ENCODE results near the gene TEDC1. TPM values are rescaled to one million over a fixed set of nuclear protein-coding genes. Genes with fewer than 3 reads are reported as not detected.

The TEDC1 gene
- total RNA-seq (2022; extraction: Qiagen RNA extraction): 26.7 to 41.7 TPM (median 37.6 TPM) in 5 replicates

GRCh38 chr14:105490572-105491365 is at the start of gene TEDC1:
Gene TEDC1 (plus strand): TSS chr14:105491246. CDS start chr14:105491376, 130 bp downstream.

GRCh38 chr14:105474483-105475268 is 16.4 kb upstream of the TEDC1 start, which contains the start of gene CRIP2:
Gene CRIP2 (plus strand): TSS chr14:105474821. CDS start chr14:105474863, 42 bp downstream.

GRCh38 chr14:105486163-105486973 is 4.7 kb upstream of the TEDC1 start, which contains the start of gene CRIP1:
Gene CRIP1 (plus strand): TSS chr14:105486886. CDS start chr14:105487260, 374 bp downstream.

GRCh38 chr14:105525861-105526775 is 35.1 kb downstream of the TEDC1 start, which contains the start of gene TMEM121:
Gene TMEM121 (plus strand): TSS chr14:105526583. CDS start chr14:105528835, 2,252 bp downstream.

Other genes with a start within 250 kb of the TEDC1 start
- 30.4 to 43.6 TPM (median 38.9 TPM) in 5 replicates for gene BTBD6, start 242.7 kb upstream of the TEDC1 start, total RNA-seq (2022; extraction: Qiagen RNA extraction)
- gene BRF1, start 190.2 kb upstream of the TEDC1 start, total RNA-seq (2022; extraction: Qiagen RNA extraction): 23.7 to 28.3 TPM (median 28.0 TPM) in 5 replicates
- 17.9 to 31.2 TPM (median 26.3 TPM) in 5 replicates for gene PACS2, start 176.5 kb upstream of the TEDC1 start, total RNA-seq (2022; extraction: Qiagen RNA extraction)
- gene TEX22, start 92.7 kb upstream of the TEDC1 start, total RNA-seq (2022; extraction: Qiagen RNA extraction): 0.06 to 0.48 TPM (median 0.22 TPM) in 5 replicates
- 38.8 to 82.7 TPM (median 73.4 TPM) in 5 replicates for gene MTA1, start 71.4 kb upstream of the TEDC1 start, total RNA-seq (2022; extraction: Qiagen RNA extraction)
- 111 to 207 TPM (median 191 TPM) in 5 replicates for gene CRIP2, start 16.4 kb upstream of the TEDC1 start, total RNA-seq (2022; extraction: Qiagen RNA extraction)
- gene CRIP1, start 4.4 kb upstream of the TEDC1 start, total RNA-seq (2022; extraction: Qiagen RNA extraction): 1,663 to 1,896 TPM (median 1,802 TPM) in 5 replicates
- 3.1 to 7.9 TPM (median 6.3 TPM) in 5 replicates for gene TMEM121, start 35.3 kb downstream of the TEDC1 start, total RNA-seq (2022; extraction: Qiagen RNA extraction)